Ramos (cell line): ENCODE results near the gene TLX3.
"Not testable (repeated sequence)": the region's sequence is repeated elsewhere in the genome, so short reads cannot be mapped to it uniquely, and the experiment has no call there.

Experiments
- in situ Hi-C: fragments of 300-500 bp; cut with MboI; formaldehyde crosslinking; loops from one replicate; pipeline ENCODE4 v1.14.3; 2022; ENCODE audit warnings: low sequenced_read_pairs; ENCODE audit not compliant: unreplicated experiment

Gene TLX3

GRCh38 chr5:171308453-171309275, at the start of gene TLX3:
Gene TLX3, plus strand, starts transcription at chr5:171309248. Its CDS starts 118 bp downstream, at chr5:171309366.
- in situ Hi-C loops, result no loop called here

GRCh38 chr5:171261361-171261760, 47.7 kb upstream of the TLX3 start:
- in situ Hi-C loops, result no loop called here

GRCh38 chr5:171261904-171262303, 47.1 kb upstream of the TLX3 start:
- in situ Hi-C loops, result no loop called here

- in situ Hi-C loops, result no loop called here
Measured at GRCh38 chr5:171263181-171263580, 45.9 kb upstream of the TLX3 start.

- in situ Hi-C loops, result no loop called here
Measured at GRCh38 chr5:171264843-171265242, 44.2 kb upstream of the TLX3 start.

- in situ Hi-C loops, result no loop called here
Measured at GRCh38 chr5:171268700-171269620, 40.1 kb upstream of the TLX3 start.

- in situ Hi-C loops, result no loop called here
Measured at GRCh38 chr5:171269717-171270116, 39.3 kb upstream of the TLX3 start.

GRCh38 chr5:171270136-171270535, 38.9 kb upstream of the TLX3 start:
- in situ Hi-C loops, result no loop called here

GRCh38 chr5:171271798-171272197, 37.2 kb upstream of the TLX3 start:
- in situ Hi-C loops, result no loop called here

GRCh38 chr5:171272996-171273970, 35.8 kb upstream of the TLX3 start:
- in situ Hi-C loops, result no loop called here

- in situ Hi-C loops, result no loop called here
Measured at GRCh38 chr5:171275841-171276544, 33.1 kb upstream of the TLX3 start.

- in situ Hi-C loops, result no loop called here
Measured at GRCh38 chr5:171283753-171284152, 25.3 kb upstream of the TLX3 start.

- in situ Hi-C loops, result no loop called here
Measured at GRCh38 chr5:171285465-171285864, 23.6 kb upstream of the TLX3 start.

- in situ Hi-C loops, result no loop called here
Measured at GRCh38 chr5:171288066-171288465, 21.0 kb upstream of the TLX3 start.

- in situ Hi-C loops, result no loop called here
Measured at GRCh38 chr5:171291371-171291770, 17.7 kb upstream of the TLX3 start.

GRCh38 chr5:171295299-171295698, 13.7 kb upstream of the TLX3 start:
- in situ Hi-C loops, result no loop called here

GRCh38 chr5:171295801-171296200, 13.2 kb upstream of the TLX3 start:
- in situ Hi-C loops, result no loop called here

GRCh38 chr5:171297941-171298340, 11.1 kb upstream of the TLX3 start:
- in situ Hi-C loops, result not testable (repeated sequence)

- in situ Hi-C loops, result no loop called here
Measured at GRCh38 chr5:171299228-171299627, 9.8 kb upstream of the TLX3 start.
